ENCODE results near the gene PEDS1. TPM values are rescaled to one million over a fixed set of nuclear protein-coding genes. Genes with fewer than 3 reads are reported as not detected.
A peak's percentile ranks its signal among the peaks of the same experiment; 100 is the strongest.
"Not testable (repeated sequence)": the region's sequence is repeated elsewhere in the genome, so short reads cannot be mapped to it uniquely, and the experiment has no call there.

Gene PEDS1
- total RNA-seq, 1 donor from 2014 or later = 31.3 TPM

- DNase-seq (ENCODE audit: low spot score) = no peak
These were observed 38.4 kb downstream of the PEDS1 start for GRCh38 chr20:50115041-50115512.

GRCh38 chr20:50113420-50114224, 39.9 kb downstream of the PEDS1 start:
- DNase-seq (ENCODE audit: low spot score) = no peak

- peak; percentile 94 for DNase-seq (ENCODE audit: low spot score)
These were observed 40.8 kb downstream of the PEDS1 start, which contains the start of gene UBE2V1 for GRCh38 chr20:50112512-50113419. Gene UBE2V1 (minus strand): TSS chr20:50113150. CDS start chr20:50113128, 22 bp downstream.

GRCh38 chr20:50111829-50112495, 41.6 kb downstream of the PEDS1 start:
- no peak for DNase-seq (ENCODE audit: low spot score)

GRCh38 chr20:50111120-50111828, 42.2 kb downstream of the PEDS1 start:
- DNase-seq (ENCODE audit: low spot score) = no peak

GRCh38 chr20:50110141-50111047, 43.1 kb downstream of the PEDS1 start:
- DNase-seq (ENCODE audit: low spot score) = no peak

GRCh38 chr20:50108556-50109235, 44.8 kb downstream of the PEDS1 start:
- no peak for DNase-seq (ENCODE audit: low spot score)

- no peak for DNase-seq (ENCODE audit: low spot score)
These were observed 45.7 kb downstream of the PEDS1 start for GRCh38 chr20:50107796-50108331.

- DNase-seq (ENCODE audit: low spot score) = no peak
These were observed 46.4 kb downstream of the PEDS1 start for GRCh38 chr20:50107086-50107660.

GRCh38 chr20:50106669-50107068, 46.9 kb downstream of the PEDS1 start:
- not testable (repeated sequence) for DNase-seq (ENCODE audit: low spot score)

Other genes with a start within 250 kb of the PEDS1 start
- gene SPATA2, start 238.2 kb downstream of the PEDS1 start, total RNA-seq = 8.0 TPM
- gene RNF114, start 217.3 kb downstream of the PEDS1 start, total RNA-seq = 68.7 TPM
- gene SNAI1, start 170.7 kb downstream of the PEDS1 start, total RNA-seq = 5.8 TPM
- gene UBE2V1, start 40.6 kb downstream of the PEDS1 start, total RNA-seq = 120 TPM
- 59.3 TPM for gene CEBPB, start 37.1 kb upstream of the PEDS1 start, total RNA-seq

Data from ureter (tissue), 1 donor.